IMR-90 (cell line): ENCODE data around the gene KBTBD6. TPM values are rescaled to one million over a fixed set of nuclear protein-coding genes. Genes with fewer than 3 reads are reported as not detected.

ENCODE experiments used
- ATAC-seq: fragments of 200-7000 bp; cut with Tn5 transposase; 2 replicates; pipeline ENCODE4 v1.9.1; 2020; ENCODE audit warnings: low read depth, mild to moderate bottlenecking, moderate library complexity
- BruUV-seq: library from RNA; stranded (reverse); fragments of 400-500 nt; replicated peaks from 2 replicates; lab custom pipeline; 2021; lab: Mats Ljungman, UMichigan
- CTCF ChIA-PET: fragments of 300-600 bp; formaldehyde crosslinking; extraction: SDS; loops from one replicate; lab custom pipeline; 2021; ENCODE audit warnings: antibody characterized with exemption; lab: Yijun Ruan, JAX
- POLR2A ChIA-PET: fragments of 300-600 bp; sonication (Branson Sonifier 250); formaldehyde crosslinking; loops from one replicate; lab custom pipeline; 2022; ENCODE audit warnings: antibody characterized with exemption; ENCODE audit not compliant: unreplicated experiment; lab: Charles Lee
- DNase-seq: peaks from one replicate; pipeline ENCODE4 v3.0.0; 2013
- H2AFZ ChIP-seq: replicated peaks from 2 replicates; pipeline ENCODE3; 2013; ENCODE audit warnings: low read length, mild to moderate bottlenecking; ENCODE audit not compliant: poor library complexity
- H2AK5ac ChIP-seq: 2 replicates; pipeline ENCODE4 v1.6.1; 2013; ENCODE audit warnings: low read depth, low read length, inconsistent platforms
- H2AK9ac ChIP-seq: replicated peaks from 2 replicates; pipeline ENCODE3; 2013; ENCODE audit warnings: mild to moderate bottlenecking, low read depth, low read length, moderate library complexity; ENCODE audit not compliant: poor library complexity
- H2BK120ac ChIP-seq: 2 replicates; pipeline ENCODE4 v1.6.1; 2013; ENCODE audit warnings: low read depth, low read length, inconsistent platforms
- H2BK15ac ChIP-seq: 3 replicates; pipeline ENCODE4 v1.6.1; 2013; ENCODE audit warnings: low read depth, low read length, inconsistent platforms
- H2BK20ac ChIP-seq: 2 replicates; pipeline ENCODE4 v1.6.1; 2013; ENCODE audit warnings: low read depth, mild to moderate bottlenecking, inconsistent platforms, low read length, moderate library complexity
- H2BK5ac ChIP-seq: 2 replicates; pipeline ENCODE4 v1.6.1; 2013; ENCODE audit warnings: mild to moderate bottlenecking, low read depth, low read length, inconsistent platforms; ENCODE audit not compliant: poor library complexity, severe bottlenecking
- H3K14ac ChIP-seq: replicated peaks from 2 replicates; pipeline ENCODE4 v1.6.1; 2013; ENCODE audit warnings: low read depth, low read length, inconsistent platforms
- H3K18ac ChIP-seq: 2 replicates; pipeline ENCODE4 v1.6.1; 2013; ENCODE audit warnings: low read depth, low read length, control low read depth
- H3K23ac ChIP-seq: 2 replicates; pipeline ENCODE4 v1.6.1; 2013; ENCODE audit warnings: low read depth, low read length, inconsistent platforms
- H3K27ac ChIP-seq: 2 replicates; pipeline ENCODE4 v1.5.1; 2013; ENCODE audit warnings: mild to moderate bottlenecking, control low read depth, low read length; ENCODE audit not compliant: insufficient read depth
- H3K27me3 ChIP-seq: 2 replicates; pipeline ENCODE4 v1.6.1; 2013; ENCODE audit warnings: low read length; ENCODE audit not compliant: control insufficient read depth, insufficient read depth
- H3K36me3 ChIP-seq: 2 replicates; pipeline ENCODE4 v1.6.1; 2013; ENCODE audit warnings: low read length, mixed read lengths; ENCODE audit not compliant: control insufficient read depth, insufficient read depth
- H3K4ac ChIP-seq: 2 replicates; pipeline ENCODE4 v1.6.1; 2013; ENCODE audit warnings: low read depth, low read length, inconsistent platforms
- H3K4me1 ChIP-seq: 2 replicates; pipeline ENCODE4 v1.6.1; 2013; ENCODE audit warnings: low read length, mixed read lengths; ENCODE audit not compliant: control insufficient read depth, insufficient read depth
- H3K4me2 ChIP-seq: 2 replicates; pipeline ENCODE4 v1.6.1; 2013; ENCODE audit warnings: low read depth, mild to moderate bottlenecking, control low read depth, low read length, moderate library complexity
- H3K4me3 ChIP-seq: 2 replicates; pipeline ENCODE4 v1.5.1; 2013; ENCODE audit warnings: low read depth, mild to moderate bottlenecking, control low read depth, low read length, moderate library complexity; ENCODE audit not compliant: insufficient read depth
- H3K56ac ChIP-seq: 2 replicates; pipeline ENCODE4 v1.6.1; 2013; ENCODE audit warnings: low read length, inconsistent platforms; ENCODE audit not compliant: insufficient read depth; ENCODE audit errors: extremely low read depth
- H3K79me1 ChIP-seq, 2 experiments: 2 replicates each; pipeline ENCODE4 v1.6.1; 2013; ENCODE audit warnings: low read length in 2 of 2, inconsistent platforms in 1 of 2, low read depth in 1 of 2
- H3K9ac ChIP-seq: 2 replicates; pipeline ENCODE4 v1.6.1; 2013; ENCODE audit warnings: low read depth, low read length, control low read depth
- H3K9me1 ChIP-seq: 2 replicates; pipeline ENCODE4 v1.6.1; 2013; ENCODE audit warnings: low read length, inconsistent platforms; ENCODE audit not compliant: insufficient read depth
- H3K9me3 ChIP-seq: 2 replicates; pipeline ENCODE4 v1.6.1; 2013; ENCODE audit warnings: low read length; ENCODE audit not compliant: control insufficient read depth, insufficient read depth
- H4K20me1 ChIP-seq: 2 replicates; pipeline ENCODE4 v1.6.1; 2013; ENCODE audit warnings: low read length, inconsistent platforms; ENCODE audit not compliant: insufficient read depth
- H4K5ac ChIP-seq: 2 replicates; pipeline ENCODE4 v1.6.1; 2013; ENCODE audit warnings: mild to moderate bottlenecking, low read depth, low read length, control low read depth
- H4K8ac ChIP-seq, 2 experiments: 2 replicates each; pipeline ENCODE4 v1.6.1; 2013; ENCODE audit warnings: low read depth in 2 of 2, low read length in 2 of 2, control low read depth in 1 of 2, inconsistent platforms in 1 of 2
- H4K91ac ChIP-seq: 2 replicates; pipeline ENCODE4 v1.6.1; 2013; ENCODE audit warnings: low read depth, low read length, inconsistent platforms; ENCODE audit not compliant: insufficient read depth
- BHLHE40 ChIP-seq: fragments of 150-350 bp; IDR thresholded peaks from 2 replicates; pipeline ENCODE4 v1.6.1; 2016; ENCODE audit warnings: mild to moderate bottlenecking, low read depth, low read length
- CEBPB ChIP-seq: IDR thresholded peaks from 2 replicates; pipeline ENCODE4 v1.6.1; 2012; ENCODE audit warnings: low read depth, low read length, improper control_type of control experiment
- CHD1 ChIP-seq: IDR thresholded peaks from 2 replicates; pipeline ENCODE4 v1.6.1; 2012; ENCODE audit warnings: low read depth, low read length, improper control_type of control experiment
- FOS ChIP-seq: fragments of 150-350 bp; IDR thresholded peaks from 2 replicates; pipeline ENCODE4 v1.6.1; 2016; ENCODE audit warnings: low read depth, low read length
- MAFK ChIP-seq: IDR thresholded peaks from 2 replicates; pipeline ENCODE4 v1.6.1; 2012; ENCODE audit warnings: low read depth, low read length, improper control_type of control experiment
- MAZ ChIP-seq: IDR thresholded peaks from 2 replicates; pipeline ENCODE4 v1.6.1; 2012; ENCODE audit warnings: low read depth, mild to moderate bottlenecking, low read length, improper control_type of control experiment, moderate library complexity, borderline replicate concordance
- MXI1 ChIP-seq: IDR thresholded peaks from 2 replicates; pipeline ENCODE4 v1.6.1; 2012; ENCODE audit warnings: low read depth, mild to moderate bottlenecking, low read length, moderate library complexity, borderline replicate concordance
- NFE2L2 ChIP-seq: fragments of 150-350 bp; IDR thresholded peaks from 2 replicates; pipeline ENCODE4 v1.6.1; 2016; ENCODE audit warnings: low read depth, mild to moderate bottlenecking, low read length
- POLR2A ChIP-seq: IDR thresholded peaks from 2 replicates; pipeline ENCODE4 v1.6.1; 2012; ENCODE audit warnings: mild to moderate bottlenecking, low read depth, low read length
- RAD21 ChIP-seq: IDR thresholded peaks from 2 replicates; pipeline ENCODE4 v1.6.1; 2012; ENCODE audit warnings: low read length, improper control_type of control experiment
- RCOR1 ChIP-seq: IDR thresholded peaks from 2 replicates; pipeline ENCODE4 v1.6.1; 2012; ENCODE audit warnings: mild to moderate bottlenecking, low read length, improper control_type of control experiment; ENCODE audit not compliant: insufficient replicate concordance
- RFX5 ChIP-seq: IDR thresholded peaks from 2 replicates; pipeline ENCODE4 v1.8.0; 2012; ENCODE audit warnings: low read depth, mild to moderate bottlenecking, low read length, moderate library complexity
- SMC3 ChIP-seq: fragments of 150-350 bp; IDR thresholded peaks from 2 replicates; pipeline ENCODE4 v1.6.1; 2016; ENCODE audit warnings: low read depth, mild to moderate bottlenecking, antibody characterized with exemption, low read length, moderate library complexity
- WGBS, 2 experiments: methylation state at CpG; one replicate each; pipeline versions ENCODE4 v1.1.5 to v1.1.7; 2013; ENCODE audit warnings: missing lambda C conversion rate in 2 of 2; ENCODE audit not compliant: insufficient read length in 1 of 2; ENCODE audit errors: extremely low coverage in 2 of 2; 5-methylcytosine and 5-hydroxymethylcytosine counted together
- dilution Hi-C: fragments of 300-500 bp; cut with HindIII; formaldehyde crosslinking; loops from one replicate; pipeline ENCODE4 v1.14.3; 2018; ENCODE audit warnings: low sequenced_read_pairs; ENCODE audit not compliant: unreplicated experiment
- in situ Hi-C: fragments of 300-500 bp; cut with MboI; formaldehyde crosslinking; loops from 3 replicates; pipeline ENCODE4 v1.14.3; 2019; ENCODE audit warnings: low sequenced_read_pairs, inconsistent platforms, mixed read lengths
- intact Hi-C: fragments of 100-400 bp; cut with micrococcal nuclease; formaldehyde crosslinking; loops from 2 replicates; pipeline ENCODE4 v1.10.0; 2022
- polyA plus RNA-seq, 3 experiments: library from polyadenylated mRNA; depleted of rRNA; stranded (reverse); fragments of >200 nt; gene quantifications; 2 replicates each; pipeline ENCODE4 v1.2.3, GENCODE V29; 2012; ENCODE audit warnings: low replicate concordance in 1 of 3
- total RNA-seq: library from RNA; depleted of rRNA; stranded (reverse); fragments of >200 nt; gene quantifications from 2 replicates; pipeline ENCODE4 v1.2.3, GENCODE V29; 2012
- TF ChIP-seq, protein P1 (sequence below): conservative IDR thresholded peaks from 2 replicates; pipeline ENCODE4 v1.5.1; 2012; ENCODE audit warnings: mild to moderate bottlenecking, low read depth, low read length, improper control_type of control experiment
- TF ChIP-seq, protein P2 (sequence below): fragments of 150-350 bp; IDR thresholded peaks from 2 replicates; pipeline ENCODE4 v1.6.1; 2017; ENCODE audit warnings: mild to moderate bottlenecking, antibody characterized with exemption, low read length, low read depth
- TF ChIP-seq, protein P3 (sequence below): fragments of 150-350 bp; IDR thresholded peaks from 2 replicates; pipeline ENCODE4 v1.6.1; 2016; ENCODE audit warnings: low read depth, mild to moderate bottlenecking, low read length, moderate library complexity, borderline replicate concordance

KBTBD6 gene
- total and polyA plus RNA-seq, 2 of the 4 experiments (the other 2 are of a cell fraction): 3.6 to 14.7 TPM

DNA sequence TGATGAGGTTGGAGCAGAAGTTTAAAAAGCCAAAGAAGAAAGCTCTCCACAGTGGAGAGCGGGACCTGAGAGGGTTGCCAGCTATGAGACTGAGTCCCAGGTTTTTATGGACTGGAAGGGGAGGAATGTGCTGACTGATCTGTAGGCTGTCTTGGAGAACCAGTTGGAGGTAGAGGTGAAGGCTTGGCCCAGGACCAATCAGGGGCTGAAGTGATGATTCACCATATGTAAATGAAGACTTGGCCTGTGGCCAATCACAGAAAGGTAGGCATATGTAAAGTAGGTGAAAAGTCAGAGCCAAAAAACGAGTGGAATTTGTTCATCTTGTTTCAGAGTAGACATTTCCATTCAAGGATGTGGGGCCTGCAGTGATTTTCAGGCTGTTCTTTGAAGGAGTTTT is 17.5 kb upstream of the KBTBD6 start:
- WGBS, 2 experiments: 86% methylated on average over 1 of the region's 2 CpGs; no CpG with 5 or more reads in 1 of the 2 experiments
- Histone ChIP-seq H3K4me2 (no peak overlapping the region), H3K9me1 (peaks cover 4% of the 10 kb centered on the region; the same call in 1 of the 2 replicates), H4K5ac (no peak overlapping the region), H2BK15ac (no peak overlapping the region), H3K4me1 (peaks cover 3% of the 10 kb centered on the region), H4K91ac (no peak overlapping the region), H3K23ac (no peak overlapping the region), H2AFZ (no peak overlapping the region), H3K4ac (no peak overlapping the region), H2BK120ac (peak overlapping the region; percentile 6; the same call in 1 of the 2 replicates), H3K4me3 (no peak overlapping the region), H3K14ac (no peak overlapping the region), H3K18ac (no peak overlapping the region), H2AK5ac (no peak overlapping the region), H3K27ac (no peak overlapping the region), H2BK5ac (no peak overlapping the region), H3K9me3 (peaks cover 45% of the 10 kb centered on the region), H3K9ac (no peak overlapping the region), H4K8ac (no peak overlapping the region), H2BK20ac (no peak overlapping the region), H3K56ac (no peak overlapping the region), H3K79me1 (no peaks in the 10 kb centered on the region), H2AK9ac (no peak overlapping the region), H3K27me3 (no peaks in the 10 kb centered on the region), H4K20me1 (no peaks in the 10 kb centered on the region), H3K36me3 (no peaks in the 10 kb centered on the region)
- intact Hi-C loops (no loop called here), in situ Hi-C loops (no loop called here), dilution Hi-C loops (no loop called here)
- BruUV-seq: no TSS peak
- TF ChIP-seq CHD1: no peak
- TF ChIP-seq RAD21: no peak
- no peak for TF ChIP-seq SMC3
- no peak for TF ChIP-seq RCOR1
- no peak for TF ChIP-seq CEBPB
- TF ChIP-seq, protein P1, sequence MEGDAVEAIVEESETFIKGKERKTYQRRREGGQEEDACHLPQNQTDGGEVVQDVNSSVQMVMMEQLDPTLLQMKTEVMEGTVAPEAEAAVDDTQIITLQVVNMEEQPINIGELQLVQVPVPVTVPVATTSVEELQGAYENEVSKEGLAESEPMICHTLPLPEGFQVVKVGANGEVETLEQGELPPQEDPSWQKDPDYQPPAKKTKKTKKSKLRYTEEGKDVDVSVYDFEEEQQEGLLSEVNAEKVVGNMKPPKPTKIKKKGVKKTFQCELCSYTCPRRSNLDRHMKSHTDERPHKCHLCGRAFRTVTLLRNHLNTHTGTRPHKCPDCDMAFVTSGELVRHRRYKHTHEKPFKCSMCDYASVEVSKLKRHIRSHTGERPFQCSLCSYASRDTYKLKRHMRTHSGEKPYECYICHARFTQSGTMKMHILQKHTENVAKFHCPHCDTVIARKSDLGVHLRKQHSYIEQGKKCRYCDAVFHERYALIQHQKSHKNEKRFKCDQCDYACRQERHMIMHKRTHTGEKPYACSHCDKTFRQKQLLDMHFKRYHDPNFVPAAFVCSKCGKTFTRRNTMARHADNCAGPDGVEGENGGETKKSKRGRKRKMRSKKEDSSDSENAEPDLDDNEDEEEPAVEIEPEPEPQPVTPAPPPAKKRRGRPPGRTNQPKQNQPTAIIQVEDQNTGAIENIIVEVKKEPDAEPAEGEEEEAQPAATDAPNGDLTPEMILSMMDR: no peak
- TF ChIP-seq, protein P2, sequence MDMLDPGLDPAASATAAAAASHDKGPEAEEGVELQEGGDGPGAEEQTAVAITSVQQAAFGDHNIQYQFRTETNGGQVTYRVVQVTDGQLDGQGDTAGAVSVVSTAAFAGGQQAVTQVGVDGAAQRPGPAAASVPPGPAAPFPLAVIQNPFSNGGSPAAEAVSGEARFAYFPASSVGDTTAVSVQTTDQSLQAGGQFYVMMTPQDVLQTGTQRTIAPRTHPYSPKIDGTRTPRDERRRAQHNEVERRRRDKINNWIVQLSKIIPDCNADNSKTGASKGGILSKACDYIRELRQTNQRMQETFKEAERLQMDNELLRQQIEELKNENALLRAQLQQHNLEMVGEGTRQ: no peak
- no peak for TF ChIP-seq POLR2A
- no peak for TF ChIP-seq RFX5
- TF ChIP-seq MAZ: no peak
- no peak for TF ChIP-seq FOS
- no peak for TF ChIP-seq MAFK
- no peak for TF ChIP-seq NFE2L2
- TF ChIP-seq, protein P3, sequence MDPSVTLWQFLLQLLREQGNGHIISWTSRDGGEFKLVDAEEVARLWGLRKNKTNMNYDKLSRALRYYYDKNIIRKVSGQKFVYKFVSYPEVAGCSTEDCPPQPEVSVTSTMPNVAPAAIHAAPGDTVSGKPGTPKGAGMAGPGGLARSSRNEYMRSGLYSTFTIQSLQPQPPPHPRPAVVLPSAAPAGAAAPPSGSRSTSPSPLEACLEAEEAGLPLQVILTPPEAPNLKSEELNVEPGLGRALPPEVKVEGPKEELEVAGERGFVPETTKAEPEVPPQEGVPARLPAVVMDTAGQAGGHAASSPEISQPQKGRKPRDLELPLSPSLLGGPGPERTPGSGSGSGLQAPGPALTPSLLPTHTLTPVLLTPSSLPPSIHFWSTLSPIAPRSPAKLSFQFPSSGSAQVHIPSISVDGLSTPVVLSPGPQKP: no peak
- TF ChIP-seq BHLHE40: no peak
- TF ChIP-seq MXI1: no peak
- ChIA-PET POLR2A (no interaction called here), CTCF (no interaction called here)
- DNase-seq (no peak), ATAC-seq (no peak)
